Measurements from ENCODE around the gene GNA14.

GNA14 gene

GRCh38 chr9:77451507-77451906 lies 196.6 kb downstream of the GNA14 start (continued):
- TF ChIP-seq REST (tag by site-specific recombination; IDR thresholded peaks at IDR 0.05) (no peak), ZBTB20 (tag by site-specific recombination; IDR thresholded peaks at IDR 0.05) (no peak), ZNF184 (tag by site-specific recombination; IDR thresholded peaks at IDR 0.05) (no peak), ZNF596 (tag by site-specific recombination; IDR thresholded peaks at IDR 0.05) (no peak), ZFP3 (tag by site-specific recombination; IDR thresholded peaks at IDR 0.05; ENCODE audit: low read depth) (no peak), ZNF830 (tag by site-specific recombination; IDR thresholded peaks at IDR 0.05; ENCODE audit: low read depth) (no peak), ZNF514 (tag by site-specific recombination; IDR thresholded peaks at IDR 0.05) (no peak), ZNF394 (tag by site-specific recombination; IDR thresholded peaks at IDR 0.05; ENCODE audit: borderline replicate concordance) (no peak), ZNF561 (tag by site-specific recombination; IDR thresholded peaks at IDR 0.05; ENCODE audit: borderline replicate concordance) (no peak), RBAK (tag by site-specific recombination; IDR thresholded peaks at IDR 0.05) (no peak), KLF17 (tag by site-specific recombination; IDR thresholded peaks at IDR 0.05) (no peak), ZNF530 (tag by site-specific recombination; IDR thresholded peaks at IDR 0.05; ENCODE audit: low read depth) (no peak), ZNF518A (tag by site-specific recombination; conservative IDR thresholded peaks at IDR 0.05; ENCODE audit: low read depth) (no peak)
- TF ChIP-seq, protein P1, sequence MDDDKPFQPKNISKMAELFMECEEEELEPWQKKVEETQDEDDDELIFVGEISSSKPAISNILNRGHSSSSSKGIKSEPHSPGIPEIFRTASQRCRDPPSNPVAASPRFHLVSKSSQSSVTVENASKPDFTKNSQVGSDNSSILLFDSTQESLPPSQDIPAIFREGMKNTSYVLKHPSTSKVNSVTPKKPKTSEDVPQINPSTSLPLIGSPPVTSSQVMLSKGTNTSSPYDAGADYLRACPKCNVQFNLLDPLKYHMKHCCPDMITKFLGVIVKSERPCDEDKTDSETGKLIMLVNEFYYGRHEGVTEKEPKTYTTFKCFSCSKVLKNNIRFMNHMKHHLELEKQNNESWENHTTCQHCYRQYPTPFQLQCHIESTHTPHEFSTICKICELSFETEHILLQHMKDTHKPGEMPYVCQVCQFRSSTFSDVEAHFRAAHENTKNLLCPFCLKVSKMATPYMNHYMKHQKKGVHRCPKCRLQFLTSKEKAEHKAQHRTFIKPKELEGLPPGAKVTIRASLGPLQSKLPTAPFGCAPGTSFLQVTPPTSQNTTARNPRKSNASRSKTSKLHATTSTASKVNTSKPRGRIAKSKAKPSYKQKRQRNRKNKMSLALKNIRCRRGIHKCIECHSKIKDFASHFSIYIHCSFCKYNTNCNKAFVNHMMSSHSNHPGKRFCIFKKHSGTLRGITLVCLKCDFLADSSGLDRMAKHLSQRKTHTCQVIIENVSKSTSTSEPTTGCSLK (tag by site-specific recombination; IDR thresholded peaks at IDR 0.05), result no peak
- TF ChIP-seq, protein P2, sequence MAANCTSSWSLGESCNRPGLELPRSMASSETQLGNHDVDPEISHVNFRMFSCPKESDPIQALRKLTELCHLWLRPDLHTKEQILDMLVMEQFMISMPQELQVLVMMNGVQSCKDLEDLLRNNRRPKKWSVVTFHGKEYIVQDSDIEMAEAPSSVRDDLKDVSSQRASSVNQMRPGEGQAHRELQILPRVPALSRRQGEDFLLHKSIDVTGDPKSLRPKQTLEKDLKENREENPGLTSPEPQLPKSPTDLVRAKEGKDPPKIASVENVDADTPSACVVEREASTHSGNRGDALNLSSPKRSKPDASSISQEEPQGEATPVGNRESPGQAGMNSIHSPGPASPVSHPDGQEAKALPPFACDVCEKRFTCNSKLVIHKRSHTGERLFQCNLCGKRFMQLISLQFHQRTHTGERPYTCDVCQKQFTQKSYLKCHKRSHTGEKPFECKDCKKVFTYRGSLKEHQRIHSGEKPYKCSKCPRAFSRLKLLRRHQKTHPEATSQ (tag by site-specific recombination; IDR thresholded peaks at IDR 0.05), result no peak
- TF ChIP-seq, protein P3, sequence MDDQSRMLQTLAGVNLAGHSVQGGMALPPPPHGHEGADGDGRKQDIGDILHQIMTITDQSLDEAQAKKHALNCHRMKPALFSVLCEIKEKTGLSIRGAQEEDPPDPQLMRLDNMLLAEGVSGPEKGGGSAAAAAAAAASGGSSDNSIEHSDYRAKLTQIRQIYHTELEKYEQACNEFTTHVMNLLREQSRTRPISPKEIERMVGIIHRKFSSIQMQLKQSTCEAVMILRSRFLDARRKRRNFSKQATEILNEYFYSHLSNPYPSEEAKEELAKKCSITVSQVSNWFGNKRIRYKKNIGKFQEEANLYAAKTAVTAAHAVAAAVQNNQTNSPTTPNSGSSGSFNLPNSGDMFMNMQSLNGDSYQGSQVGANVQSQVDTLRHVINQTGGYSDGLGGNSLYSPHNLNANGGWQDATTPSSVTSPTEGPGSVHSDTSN (CRISPR knock-in tag; IDR thresholded peaks at IDR 0.05), result no peak
